GM19238 (cell line): ENCODE data around the gene ACAP1.

ENCODE experiments used
- DNase-seq: peaks from one replicate; pipeline ENCODE4 v3.0.0; 2011; ENCODE audit warnings: low spot score; ENCODE audit not compliant: insufficient read length

Gene ACAP1

DNA sequence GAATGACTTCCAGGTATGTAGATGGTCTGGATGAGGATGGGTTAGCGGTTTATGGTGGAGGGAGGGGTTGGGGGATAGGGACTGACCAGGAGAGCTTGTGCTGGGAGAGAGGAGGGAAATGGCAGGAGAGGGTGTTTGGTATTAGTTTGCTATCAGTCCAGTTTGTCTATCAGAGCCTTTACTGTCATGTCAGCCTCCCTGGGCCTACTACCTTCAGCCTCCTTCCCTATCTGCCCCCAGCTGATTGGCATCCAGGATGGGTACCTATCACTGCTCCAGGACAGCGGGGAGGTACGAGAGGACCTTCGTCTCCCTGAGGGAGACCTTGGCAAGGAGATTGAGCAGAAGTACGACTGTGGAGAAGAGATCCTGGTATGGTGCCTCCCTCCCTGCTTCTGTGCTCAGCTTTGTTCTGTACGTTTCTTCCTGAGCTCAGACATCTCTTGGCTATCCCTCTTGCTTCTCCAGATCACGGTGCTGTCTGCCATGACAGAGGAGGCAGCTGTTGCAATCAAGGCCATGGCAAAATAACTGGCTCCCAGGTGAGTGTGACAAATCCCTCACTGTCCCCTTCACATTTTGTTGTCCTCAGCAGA, 25.1 kb upstream of the ACAP1 start:
- no peak for DNase-seq

DNA sequence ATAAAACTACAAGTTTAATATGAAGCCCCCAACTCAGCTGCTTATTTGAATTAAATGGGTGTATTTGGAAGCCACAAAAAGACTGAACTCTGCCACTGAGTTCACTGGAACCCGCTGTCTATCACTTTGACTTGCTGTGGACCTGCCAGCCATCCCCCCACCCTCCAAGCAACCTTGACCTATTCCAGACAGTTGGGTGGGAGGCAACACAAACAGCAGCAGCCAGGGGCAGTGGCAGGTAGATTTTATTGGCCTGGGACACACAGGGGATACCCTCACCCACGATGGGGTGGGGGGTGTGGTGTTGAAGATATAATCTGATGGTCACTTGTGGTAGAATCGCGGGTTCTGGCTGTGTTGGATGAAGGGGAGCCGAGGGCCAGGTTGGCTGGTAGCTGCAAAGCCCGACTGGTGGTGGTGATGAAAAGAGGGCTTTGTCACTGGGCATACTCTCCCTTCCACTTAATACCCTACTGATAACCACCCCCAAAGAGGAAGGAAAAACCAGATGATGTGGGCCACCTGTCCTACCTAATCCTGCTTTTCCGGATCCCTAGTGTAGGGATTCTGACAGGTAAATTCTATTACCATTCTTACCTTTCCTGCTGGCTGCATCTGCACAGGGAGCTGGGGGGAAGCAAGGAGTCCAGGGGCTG, 23.8 kb upstream of the ACAP1 start:
- no peak for DNase-seq

DNA sequence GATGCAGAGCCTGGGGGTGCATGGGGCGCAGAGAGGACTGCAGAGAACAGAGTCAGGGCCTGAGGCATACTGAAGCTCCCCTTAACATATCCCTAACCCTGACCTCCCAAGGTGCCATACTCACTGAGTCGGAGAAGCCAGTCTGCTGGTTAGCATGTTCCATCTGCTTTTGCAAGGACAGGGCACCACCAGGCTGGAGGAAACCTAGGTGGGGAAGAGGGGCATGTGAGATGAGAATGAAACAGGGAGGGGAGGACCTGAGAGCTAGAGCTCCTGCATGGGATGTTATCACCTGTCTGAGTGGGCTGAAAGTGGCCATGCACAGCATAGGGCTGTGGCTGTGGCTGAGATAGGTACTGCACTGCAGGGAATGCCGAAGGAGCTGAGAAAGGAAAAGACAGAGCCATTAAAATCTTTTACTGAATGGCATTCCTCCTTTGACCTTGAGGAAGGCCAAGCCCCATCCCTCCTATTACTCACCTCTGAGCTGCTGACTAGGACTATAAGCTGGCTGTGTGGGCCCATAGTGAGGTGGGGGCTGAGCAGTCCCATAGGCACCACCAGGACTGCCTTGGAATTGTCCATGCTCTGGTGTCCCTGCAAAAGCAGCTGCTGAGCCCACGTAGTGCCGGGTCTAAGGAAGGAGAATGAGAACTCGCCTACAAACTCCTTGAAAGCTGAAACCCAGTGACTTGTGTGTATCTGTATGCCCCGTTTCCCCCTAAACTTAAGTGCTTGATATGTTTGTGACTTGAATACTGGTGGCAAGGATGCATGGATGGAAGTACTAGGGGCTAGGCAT, 23.0 kb upstream of the ACAP1 start:
- no peak for DNase-seq

DNA sequence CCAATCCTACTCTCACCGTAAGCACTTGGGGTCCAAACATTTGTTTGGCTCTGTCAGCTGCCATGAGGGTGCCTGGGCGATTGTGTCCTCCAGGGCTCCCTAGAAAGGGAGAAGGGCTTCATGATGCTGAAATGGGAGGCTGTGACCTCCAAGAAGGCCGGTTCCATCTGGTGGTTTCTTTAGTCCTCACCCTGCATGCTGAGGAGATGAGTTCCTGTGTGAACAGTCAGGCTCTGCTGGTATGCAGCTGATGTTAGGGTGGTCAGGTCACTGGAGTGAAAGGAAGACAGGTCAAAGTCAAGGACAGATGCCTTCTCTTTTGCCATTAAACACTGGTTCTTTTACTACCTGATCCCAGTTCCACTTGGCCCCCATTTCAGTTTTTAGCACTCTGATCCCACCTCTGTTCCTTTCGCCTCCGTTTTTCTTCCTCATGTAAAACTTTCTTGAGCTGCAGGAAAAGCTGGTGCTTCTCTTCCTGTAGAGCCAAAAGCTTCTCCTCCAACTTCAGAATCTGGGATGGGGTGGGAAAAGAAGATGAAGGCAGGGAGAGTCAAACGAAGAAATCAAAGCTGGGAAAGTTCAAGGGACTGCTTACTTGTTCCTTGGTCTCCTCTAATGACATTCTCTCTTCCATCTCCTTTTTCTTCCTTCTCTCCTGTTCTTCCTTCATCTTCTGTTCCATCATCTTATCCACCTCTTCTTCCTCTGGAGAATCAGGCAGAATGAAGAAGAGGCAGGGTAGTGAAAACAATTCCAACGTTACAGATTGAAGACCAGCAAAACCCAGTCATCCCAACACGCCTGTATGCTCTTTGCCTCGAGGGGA, 22.2 kb upstream of the ACAP1 start:
- no peak for DNase-seq

DNA sequence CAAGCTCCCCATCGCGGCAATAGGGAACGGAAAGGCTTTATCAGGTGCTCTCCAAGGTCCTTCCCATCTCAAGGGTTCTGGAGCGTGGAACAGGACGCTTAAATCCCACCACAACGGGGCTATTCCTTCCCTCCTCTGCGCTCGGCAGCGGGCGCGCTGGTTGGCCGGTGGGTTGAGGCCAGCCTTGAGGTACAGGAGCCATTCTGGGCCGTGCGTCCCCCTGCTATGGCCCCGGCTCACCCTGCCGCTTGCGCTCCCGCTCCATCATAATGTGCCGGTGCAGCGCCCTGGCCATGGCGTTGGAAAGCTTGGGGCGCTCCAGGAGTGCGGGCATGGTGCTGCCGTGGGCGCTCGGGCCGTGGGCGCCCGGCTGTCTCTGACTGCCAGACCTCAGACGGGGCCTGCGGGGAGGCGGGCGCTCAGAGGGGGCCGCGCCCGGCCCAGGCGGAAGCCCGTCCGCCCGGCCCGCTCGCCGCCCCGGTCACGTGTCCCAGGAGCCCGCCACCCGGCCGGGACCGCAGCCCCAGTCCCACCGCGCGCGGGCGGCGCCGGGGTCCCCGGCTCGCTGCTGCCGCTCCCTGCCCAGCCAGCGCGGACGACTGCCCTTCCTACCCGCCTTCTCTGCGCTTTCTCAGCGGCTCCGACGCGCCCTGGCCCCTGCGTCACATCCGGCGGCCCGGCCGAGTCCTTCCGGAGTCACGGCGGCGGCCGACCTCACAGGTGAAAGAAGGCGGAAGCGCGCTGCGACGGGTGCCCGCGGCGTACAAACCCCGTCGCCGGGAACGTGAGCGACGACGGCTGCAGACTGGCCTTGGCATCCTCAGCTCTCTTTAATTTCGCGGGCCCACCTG, 21.4 kb upstream of the ACAP1 start, which contains the start of gene GPS2:
TSS of gene GPS2 (minus strand) at position 642 of the 851 bp plus-strand sequence. CDS start at position 334, 308 bp downstream.
- DNase-seq: peak; percentile 99

DNA sequence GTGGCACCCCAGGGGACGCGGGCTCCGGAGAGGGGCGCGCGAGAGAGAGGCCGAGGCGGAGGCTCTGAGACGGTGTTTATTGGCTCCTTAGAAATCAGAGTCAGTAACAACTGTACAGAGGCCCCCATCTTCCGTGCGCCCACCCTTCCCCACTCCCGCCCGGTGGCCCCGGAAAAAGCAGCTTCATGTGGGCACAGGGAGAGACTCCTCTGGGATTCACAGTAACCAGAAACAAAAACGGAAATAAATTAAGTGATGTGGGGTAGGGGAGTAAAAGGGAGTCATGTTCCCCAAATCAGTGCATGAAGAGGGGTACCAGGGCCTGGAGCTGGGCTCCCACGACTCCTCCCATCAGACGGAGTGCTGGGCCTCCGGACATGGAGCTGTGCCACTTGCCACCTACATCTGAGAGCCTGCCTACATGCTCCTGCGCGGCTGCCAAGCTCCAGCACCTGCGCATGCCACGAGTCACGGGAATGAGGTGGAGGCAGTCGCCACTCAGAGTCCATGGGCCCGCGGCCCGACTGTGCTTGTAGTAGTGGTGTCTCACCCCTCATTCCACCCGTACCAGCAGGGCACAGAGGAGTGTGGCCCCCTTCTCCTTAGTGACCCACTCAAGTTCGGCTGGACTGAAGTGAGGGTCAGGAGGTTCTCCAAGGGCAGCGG, 20.6 kb upstream of the ACAP1 start:
- DNase-seq: no peak

DNA sequence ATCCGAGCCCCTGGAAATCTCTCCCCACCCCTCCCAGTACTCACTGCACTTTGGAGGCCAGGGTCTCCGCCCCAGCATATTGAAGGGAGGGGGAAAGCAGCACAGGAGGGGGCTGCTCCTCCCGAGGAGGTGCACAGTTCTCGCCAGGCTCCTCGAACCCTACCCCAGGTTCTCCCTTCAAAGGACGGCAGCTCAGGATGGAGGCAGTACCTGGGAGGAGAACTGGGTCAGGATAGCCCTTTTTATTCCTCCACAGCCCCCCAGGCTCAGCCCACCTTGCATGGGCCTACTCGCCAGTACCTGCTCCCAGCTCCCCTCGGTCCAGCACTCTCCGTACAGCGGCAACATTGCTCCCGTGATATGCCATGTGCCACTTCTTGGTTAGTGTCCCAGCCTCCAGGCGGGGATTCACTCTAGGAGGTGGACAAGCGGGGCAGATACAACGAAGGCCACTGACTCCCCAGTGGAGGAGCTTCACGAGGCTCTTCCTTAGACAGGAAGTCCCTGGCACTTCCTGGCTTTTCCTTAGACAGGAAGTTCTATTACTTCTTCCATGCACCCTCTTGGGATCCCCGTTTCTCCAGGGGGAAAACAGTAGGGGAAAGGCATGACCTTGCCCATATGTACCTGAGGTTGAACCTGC, 19.0 kb upstream of the ACAP1 start:
- DNase-seq: no peak

DNA sequence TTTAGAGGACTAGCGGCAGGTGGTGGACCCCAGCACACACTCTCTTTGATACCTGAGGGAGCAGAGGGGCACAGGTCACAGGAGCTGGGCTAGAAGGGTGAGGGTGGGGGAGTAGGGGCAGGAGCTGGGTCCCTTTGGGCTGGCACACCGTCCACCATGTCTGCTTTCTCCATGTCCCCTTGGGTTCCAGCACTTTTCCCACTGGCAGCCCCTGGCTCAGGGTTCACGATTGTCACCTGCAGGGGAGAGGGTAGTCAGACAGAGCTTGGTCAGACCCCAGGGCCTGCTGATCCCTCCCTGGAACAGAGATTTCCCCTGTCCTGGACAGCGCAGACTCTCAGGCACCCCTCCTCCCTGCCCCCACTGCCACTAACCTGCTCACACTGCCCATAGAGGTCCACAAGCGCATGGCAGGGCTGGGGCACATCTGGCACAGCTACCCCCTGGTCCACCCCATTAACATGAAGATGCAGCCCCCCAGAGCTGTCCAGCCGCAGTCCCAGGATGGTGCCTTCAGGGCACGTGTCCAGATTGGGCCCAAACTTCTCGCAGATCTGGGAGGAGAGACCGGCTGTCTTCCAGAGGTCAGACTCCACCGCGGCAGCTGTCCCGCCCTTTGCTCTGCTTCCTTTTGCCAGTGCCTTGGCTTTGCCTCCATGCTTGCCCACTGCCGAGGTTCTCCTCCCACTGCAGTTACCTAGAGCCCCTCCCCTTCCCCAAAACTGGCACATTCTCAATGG, 18.0 kb upstream of the ACAP1 start:
- DNase-seq: no peak

DNA sequence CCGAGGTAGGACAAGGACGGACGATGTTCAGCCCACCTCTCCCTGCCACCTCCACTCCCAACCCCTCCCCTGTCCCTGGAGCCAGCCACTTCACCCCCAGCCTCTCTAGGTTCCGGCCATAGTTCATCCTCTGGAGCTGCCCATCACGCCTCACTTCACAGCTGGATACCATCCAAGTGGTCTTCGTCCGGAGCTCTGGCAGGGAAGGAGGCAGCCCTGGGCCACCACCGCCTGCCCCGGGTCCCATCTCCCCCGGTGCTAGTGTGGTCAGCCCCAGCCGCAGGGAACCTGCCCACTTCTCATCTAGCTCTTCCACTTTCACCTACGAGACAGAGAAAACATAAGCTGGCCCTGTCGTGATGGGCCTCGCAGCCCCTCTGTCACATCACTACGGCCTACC, 14.9 kb upstream of the ACAP1 start:
- no peak for DNase-seq

DNA sequence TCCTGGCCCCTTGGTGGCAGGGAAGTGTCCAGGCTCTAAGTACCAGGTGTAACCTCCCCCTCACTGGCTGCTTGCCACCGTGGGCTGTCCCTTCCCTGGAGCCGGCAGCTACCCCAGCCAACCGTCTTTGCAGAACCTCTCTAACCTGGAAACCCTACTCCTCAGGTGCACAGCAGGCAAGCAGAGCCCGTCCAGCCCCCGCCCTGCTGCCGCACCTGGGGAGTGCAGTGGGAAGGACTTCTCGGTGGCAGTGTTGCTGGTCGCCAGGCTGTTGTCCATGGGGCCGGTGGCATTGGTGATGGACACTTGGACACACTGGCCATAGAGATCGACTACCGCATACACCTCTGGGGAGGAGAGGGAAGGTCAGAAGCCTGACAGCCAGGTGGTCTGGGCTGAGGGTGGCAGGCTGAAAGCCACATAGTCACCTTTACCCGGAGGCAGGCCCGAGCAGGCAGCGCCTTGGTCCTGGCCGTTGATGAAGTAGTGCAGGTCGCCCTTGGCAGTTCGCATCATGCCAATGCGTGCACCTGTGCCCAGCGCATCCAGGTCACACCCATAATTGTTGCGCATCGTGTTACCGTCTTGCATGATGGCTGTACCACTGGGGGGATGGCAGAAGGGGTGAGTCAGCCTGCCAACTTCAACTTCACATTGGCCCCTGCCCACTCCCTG, 13.7 kb upstream of the ACAP1 start:
- no peak for DNase-seq

DNA sequence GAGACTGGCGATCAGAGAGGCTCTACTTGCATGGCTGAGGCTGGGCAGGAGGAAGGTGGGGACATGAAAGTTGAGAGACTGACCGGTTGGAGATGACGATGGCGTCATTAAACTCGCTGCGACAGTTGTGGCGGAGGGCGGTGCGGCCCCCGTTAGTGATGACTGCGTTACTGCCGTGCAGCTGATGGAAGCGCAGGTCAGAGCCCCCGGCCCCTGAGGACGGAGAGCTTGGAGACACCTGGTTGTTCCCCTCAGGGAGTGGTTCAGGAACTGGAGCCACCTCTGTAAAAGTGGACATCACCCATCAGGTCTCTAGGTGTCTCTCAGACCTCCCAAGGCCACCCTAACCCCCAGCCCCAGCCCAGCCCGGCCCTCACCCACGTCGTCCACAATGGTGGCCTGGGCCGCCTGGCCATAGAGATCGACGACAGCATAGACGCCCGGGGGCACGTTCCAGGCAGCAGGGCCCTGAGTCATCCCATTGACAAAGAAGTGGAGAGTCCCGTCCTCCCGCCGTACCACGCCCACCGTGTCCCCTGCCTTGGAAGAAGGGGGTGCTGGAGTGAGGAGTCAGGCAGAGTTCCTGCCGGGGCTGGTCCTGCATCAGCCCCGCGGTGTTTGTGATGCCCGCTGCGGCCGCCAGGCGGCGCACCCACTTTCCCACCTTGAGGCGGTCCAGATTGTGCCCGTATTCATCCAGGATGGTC, 12.4 kb upstream of the ACAP1 start:
- DNase-seq: peak; percentile 67

DNA sequence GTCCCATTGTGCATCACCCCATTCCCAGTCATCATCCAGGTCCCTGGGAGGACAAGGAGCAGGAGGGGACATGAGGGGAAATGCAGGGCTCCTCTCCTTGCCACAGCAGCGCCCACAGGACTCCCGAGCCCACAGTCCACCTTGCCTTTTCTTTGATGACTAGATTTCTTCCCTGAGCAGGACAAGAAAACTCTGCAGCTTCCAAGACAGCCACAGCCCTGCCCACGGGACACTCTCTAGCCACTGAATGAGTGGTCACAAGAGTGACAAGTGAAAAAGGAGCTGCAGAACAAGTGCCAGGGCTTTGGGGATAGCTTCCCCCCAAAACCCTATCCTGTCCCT, 11.9 kb upstream of the ACAP1 start:
- DNase-seq: no peak

DNA sequence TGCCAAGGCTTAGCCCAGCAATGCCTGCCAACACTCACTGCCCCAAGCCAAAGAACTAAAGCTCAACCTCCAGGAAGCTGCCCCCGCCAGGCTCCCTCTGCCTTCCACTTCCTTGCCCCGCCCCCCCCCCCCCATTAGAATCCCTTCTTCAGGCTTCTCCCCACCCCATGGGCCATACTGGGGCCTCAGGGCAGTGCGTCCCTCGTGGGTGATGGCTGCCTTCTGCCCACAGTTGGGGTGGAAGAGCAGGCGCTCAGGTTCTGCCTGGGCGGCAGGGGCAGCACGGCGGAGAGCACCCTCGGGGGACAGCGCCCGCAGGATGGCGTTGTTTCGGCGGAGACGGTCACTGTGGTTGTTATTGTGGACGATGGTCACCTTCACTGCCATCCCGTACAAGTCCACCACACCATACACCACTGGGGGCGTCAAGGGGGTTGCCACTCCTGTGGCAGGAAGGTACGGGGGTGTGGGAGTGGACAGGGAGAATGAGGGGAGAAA, 11.2 kb upstream of the ACAP1 start:
- no peak for DNase-seq

DNA sequence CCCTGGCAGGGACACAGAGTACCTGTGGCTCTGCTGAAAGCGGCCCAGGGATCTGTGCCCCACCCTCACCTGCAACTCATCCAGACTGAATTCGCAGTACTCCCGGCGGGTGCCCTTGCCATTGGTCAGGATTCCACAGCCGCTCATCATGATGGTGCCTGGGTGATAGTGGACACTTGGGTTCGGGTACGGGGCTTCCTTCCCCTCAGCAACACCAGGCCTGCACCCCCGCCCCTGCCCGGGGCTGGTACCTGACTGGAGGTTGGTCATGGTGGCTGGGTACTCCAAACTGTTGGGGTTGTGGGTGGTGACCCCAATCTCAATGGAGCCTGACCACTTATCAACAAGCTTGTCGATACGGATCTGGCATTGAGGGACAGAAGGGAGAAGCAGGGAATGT, 10.1 kb upstream of the ACAP1 start:
- no peak for DNase-seq

DNA sequence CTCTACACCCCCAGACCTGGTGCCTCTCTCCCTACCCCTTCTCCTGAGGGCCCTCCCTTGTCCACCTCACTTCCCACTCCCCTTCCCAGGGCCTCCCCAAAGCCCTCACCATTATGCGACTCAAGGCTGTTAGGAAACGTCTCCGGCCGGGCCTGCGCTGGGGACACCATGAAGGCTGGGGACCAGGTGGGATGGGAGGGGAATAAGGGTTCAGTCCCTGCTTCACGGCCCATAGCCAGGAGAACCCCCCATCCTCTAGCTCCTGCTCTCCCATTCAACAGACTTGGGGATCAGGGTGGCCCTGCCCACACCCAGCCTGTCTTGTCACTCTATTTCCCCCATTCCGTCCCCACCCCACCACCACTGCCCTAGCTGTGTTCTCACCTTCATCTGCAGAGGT, 9.3 kb upstream of the ACAP1 start:
- no peak for DNase-seq

DNA sequence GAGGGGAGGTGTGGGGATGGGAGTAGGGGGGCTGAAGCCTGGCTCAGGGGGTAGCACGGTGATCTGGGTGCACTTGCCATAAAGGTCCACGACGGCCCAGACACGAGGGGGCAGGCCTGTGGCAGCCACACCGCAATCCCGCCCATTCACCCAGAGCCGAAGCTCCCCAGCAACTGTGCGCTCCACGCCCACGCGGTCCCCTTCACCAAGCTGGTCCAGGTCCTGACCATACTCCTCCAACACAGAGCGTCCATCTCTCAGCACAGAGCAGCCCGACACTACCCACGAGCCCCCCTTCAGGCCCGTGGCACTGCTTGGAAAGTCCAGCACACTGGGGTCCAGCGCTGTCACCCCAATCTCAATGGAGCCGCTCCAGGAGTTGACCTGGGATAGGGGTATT, 8.8 kb upstream of the ACAP1 start:
- no peak for DNase-seq

DNA sequence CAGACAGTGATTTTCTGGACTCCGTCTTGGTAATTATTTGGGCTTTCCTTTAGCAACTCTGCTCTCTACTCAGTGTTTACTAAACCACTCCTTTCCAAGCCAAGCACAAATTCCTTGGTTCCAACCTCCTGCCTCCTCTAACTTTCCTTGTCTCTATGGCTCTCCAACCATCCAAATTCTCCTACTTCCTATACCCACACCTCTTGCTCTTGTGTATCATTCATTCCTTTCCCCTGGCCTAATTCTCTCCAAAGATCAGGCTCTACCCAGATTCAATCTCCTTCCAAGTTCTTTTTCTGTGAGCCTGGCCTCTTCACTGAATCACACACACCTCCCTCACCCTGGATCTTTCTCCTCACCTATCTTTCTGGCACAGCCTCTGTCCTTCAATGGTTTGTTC, 8.3 kb upstream of the ACAP1 start:
- no peak for DNase-seq
